HG02642 (cell line): ENCODE data around the gene PIP4K2C.
A peak's percentile ranks its signal among the peaks of the same experiment; 100 is the strongest.
"Not testable (repeated sequence)": the region's sequence is repeated elsewhere in the genome, so short reads cannot be mapped to it uniquely, and the experiment has no call there.

Experiments used
- ATAC-seq: cut with Tn5 transposase; IDR thresholded peaks from one replicate; pipeline ENCODE4 v1.9.1; 2021; ENCODE audit warnings: mild to moderate bottlenecking; ENCODE audit not compliant: unreplicated experiment, poor library complexity

Gene PIP4K2C

DNA sequence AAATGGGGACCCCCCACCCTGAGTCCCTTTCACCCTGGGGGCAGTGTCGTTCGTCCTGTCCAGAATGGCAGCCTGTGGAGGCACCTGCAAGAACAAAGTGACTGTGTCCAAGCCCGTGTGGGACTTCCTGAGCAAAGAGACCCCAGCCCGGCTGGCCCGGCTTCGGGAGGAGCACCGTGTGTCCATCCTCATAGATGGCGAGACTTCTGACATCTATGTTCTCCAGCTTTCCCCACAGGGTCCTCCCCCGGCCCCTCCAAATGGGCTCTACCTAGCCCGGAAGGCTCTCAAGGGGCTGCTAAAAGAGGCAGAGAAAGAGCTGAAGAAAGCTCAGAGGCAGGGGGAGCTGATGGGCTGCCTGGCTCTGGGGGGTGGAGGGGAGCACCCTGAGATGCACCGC is 15.8 kb downstream of the PIP4K2C start:
- no peak for ATAC-seq

DNA sequence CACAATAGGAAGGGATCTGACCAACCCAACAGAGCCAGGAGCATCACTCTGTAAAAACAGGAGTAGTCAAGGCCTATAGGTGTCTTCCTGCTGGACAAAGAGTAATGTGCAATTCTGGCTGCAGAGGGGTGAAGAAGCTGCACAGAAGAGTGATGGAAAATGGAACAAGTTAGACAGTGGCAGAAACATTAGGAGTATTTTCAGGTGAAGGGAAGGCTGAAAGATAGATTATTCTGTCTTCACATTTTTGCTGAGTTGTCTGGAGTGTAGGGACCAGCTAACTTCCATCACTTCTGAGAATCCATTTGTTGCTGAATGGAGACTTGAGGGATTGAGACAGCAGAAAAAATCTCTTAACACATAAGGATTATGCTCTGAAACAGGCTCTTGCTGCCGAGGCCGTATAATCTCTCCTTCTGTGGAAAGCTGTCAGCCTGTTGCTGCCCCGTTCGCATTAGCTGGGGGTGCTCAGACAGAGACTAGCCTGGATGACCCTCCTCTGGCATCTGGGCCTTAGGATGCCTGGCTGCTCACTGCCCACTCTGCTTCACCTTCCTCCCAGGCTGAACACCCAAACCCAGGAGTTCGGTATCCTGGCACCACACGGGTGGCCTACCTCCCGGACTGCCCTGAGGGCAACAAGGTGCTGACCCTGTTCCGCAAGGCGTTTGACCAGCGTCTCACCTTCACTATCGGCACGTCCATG is 17.1 kb downstream of the PIP4K2C start:
- ATAC-seq: no peak

DNA sequence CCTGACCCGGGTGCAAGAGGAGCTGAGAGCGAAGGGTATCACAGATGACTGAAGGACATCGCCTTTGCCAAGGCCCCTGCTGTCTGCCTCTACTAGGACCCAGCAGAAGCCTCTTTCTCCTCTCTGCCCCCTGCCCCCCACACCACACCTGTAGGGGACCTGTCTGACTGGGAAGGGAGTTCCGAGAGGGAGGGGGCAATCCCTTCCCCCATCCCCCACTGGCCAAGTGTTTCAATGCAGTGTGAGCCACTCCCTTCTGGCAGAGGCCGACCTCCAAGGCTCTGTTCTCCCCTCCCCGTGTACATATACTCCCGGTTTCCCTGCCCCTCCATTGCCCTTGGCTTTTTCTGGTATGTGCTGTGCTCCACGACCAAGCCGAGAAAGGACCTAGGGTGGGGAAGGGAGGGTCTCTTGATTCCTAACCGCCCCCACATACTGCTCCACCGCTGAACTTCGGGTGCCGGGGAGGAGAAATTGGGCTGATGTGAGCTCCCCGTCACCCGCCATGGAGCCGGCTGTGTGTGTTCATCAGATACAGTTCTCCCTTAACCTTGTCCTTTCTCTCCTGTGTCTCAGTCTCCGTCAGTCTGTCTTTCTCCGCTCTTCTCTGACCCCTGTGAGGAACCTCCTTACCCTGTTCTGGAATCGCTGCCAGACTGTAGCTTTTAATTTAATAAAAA is 18.2 kb downstream of the PIP4K2C start:
- ATAC-seq: no peak

DNA sequence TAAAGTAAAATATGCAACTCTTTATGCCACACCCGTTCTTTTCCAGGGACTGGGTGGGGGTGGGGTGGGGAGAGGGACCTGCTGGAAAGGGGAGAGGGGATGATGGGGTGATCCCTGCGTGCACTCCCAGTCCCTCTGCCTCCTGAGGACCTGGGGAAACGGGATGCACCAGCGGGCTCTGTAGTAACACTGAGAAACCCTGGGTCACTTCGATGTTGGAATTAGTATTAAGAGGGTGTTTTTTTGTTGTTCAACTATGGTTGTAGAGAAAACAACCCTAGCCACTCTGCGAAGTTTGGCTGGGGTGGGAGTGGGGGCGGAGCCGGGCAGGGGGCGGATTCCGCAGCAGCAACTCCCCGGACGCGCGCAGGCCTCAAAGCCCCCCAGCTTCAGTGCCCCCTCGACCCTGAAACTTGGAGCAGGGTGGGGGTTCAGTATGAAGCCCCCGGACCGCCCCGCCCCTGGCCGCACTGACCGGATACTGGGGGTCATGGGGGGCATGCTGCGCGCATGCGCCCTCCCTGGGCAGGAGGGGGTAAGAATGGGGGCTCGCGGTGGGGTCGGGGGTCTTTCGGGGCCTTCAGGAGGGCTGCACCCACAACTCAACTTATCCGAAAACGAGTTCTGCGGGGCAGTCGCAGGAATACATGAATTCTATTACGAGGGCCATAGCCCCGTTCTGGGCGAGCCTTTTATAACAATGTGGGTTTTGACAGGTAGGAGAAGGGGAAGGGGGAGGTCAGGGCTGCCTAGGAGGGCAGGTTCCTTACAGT is 19.0 kb downstream of the PIP4K2C start:
- no peak for ATAC-seq

DNA sequence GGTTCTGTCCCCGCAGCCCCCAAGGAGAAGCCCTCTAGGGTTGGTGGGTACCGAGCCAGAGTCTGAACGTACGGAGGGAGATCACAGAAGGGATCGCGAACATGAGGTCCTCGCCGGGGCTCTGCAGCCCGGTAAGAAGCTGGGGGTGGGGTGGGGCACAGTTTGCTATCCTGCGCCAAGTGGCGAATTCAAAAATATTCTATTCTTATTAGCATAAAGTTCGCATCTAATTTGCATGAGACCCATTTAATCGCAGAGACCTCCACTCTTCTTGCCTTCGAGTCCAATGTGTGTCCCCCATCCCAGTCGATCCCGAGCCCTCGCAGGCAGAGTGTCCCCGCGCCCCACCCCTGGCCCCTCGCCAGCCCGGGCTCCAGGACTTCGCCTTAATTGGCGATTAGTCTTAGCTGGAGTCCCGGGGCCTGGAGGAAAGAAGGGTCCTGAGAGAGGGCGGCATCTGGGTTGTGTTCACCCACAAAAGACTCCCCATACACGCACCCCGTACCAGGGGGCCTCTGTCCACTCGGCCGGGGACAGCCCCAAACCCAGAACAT is 19.6 kb downstream of the PIP4K2C start:
- no peak for ATAC-seq

DNA sequence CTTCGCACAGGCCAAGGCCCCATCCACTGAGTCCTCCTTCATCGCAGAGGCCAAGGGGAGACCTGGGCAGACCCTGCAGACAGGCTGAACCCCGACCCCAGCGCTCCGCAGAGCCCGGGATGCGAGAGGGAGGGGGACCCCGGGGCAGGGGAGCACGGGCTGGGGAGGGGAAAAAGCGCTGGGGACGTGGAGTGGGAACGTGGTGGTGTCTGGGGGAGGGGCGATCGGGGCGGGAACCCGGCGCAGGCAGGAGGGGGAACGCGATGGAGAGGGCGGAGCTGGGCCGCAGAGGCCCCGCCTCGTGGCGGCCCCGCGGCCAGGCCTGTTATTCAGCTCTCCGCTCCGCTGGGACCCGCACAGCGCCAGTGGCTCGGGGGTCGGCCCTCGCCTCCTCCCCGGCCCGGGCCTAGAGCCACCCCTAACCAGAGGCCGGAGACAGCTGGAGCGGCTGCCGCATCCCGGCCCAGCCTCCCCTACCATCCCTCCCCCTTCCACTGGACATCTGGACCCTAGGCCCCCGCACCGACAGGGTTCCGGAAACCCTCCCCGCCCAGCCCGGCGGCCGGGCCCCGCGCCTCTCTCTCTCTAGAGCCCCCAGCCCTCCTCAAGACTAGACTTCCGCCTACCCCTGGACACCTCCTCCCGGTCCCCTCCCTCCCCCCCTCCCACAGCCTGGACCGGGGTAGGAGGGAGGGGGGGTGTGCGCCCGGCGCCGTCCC is 20.3 kb downstream of the PIP4K2C start, which contains the start of gene ARHGEF25:
TSS of gene ARHGEF25 (plus strand) at position 328 of the 719 bp plus-strand sequence. CDS start 460 bp downstream, outside the sequence.
- peak; percentile 41 for ATAC-seq

DNA sequence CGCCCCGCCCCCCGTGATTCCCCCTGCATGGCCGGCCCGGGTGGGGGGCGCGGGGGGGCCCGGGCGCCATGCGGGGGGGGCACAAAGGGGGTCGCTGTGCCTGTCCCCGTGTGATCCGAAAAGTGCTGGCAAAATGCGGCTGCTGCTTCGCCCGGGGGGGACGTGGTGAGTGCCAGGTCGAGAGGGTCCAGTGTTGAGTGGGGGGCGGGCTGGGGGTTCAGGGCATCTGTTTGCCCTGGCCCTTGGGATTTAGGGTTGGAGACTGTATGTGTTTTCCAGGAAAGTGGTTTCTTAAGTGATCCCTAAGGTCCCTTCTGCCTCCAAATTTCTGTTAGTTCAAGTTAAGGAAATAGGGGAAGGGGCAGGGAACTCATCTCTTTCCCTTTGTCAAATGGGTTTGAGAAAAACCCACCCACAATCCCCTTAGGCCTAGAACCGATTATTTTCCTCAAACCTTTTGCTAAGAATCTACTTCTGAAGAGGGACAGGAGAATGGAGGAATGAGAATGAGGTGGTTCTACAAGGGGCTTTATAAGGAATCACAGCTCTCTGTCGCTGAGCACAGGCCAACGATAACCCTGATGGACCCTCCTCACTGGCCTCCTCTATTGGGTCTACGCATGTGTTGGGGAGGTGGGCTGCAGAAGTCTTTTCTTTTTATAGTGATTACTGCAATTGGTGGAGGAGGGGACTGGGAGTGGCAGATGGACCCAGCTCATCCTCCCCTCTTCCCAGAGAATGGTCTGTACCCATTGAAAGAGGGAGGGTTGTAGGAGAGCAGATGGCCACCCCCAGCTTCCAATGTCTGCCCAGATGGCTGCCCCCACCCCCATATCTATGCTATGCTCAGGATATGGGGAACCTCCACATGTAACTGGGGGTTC is 21.1 kb downstream of the PIP4K2C start:
- ATAC-seq: no peak

DNA sequence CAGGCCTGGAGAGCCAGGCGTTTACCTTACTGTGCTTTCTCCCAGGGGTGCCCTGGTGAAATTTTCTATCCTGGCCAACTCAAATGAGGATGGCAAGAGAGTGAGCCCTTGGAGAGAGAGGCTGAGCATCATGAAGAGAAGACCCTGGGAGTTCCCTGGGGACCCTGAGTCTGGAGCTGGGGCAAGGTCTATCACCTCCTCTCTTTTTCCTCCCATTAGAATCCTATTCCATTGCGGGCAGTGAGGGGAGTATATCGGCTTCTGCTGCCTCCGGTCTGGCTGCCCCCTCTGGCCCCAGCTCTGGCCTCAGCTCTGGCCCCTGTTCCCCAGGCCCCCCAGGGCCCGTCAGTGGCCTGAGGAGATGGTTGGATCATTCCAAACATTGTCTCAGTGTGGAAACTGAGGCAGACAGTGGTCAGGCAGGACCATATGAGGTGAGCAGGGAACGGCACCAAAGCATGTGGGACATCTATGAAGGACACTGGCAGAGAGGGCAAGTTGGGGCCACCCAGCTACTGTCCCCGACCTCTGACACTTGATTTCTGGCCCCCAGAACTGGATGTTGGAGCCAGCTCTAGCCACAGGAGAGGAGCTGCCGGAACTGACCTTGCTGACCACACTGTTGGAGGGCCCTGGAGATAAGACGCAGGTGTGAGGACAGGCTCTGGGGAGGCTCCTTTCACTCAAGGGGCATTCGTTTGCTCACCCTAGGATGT is 21.9 kb downstream of the PIP4K2C start:
- ATAC-seq: no peak

DNA sequence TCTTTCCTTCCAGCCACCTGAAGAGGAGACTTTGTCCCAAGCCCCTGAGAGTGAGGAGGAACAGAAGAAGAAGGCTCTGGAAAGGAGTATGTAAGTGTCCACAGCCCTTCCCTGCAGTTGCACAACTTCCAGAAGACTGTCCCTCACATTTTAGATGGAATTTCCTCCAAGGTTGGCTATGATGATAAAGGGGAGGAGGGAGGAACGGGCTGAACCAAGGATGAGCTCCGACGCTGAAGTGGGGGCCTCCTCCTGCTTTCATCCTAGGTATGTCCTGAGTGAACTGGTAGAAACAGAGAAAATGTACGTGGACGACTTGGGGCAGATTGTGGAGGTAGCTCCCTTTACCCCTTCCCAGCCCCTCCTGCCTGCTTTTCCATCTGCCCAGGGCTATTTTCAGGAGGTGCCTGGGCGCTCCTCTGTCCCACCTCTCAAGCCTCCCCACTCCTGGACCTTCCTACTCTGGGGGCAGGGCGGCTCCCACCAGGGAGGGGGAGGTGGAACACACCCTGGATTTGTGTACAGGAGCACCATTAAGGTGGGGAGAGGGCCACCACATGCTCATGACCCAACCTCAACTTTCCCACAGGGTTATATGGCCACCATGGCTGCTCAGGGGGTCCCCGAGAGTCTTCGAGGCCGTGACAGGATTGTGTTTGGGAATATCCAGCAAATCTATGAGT is 22.6 kb downstream of the PIP4K2C start:
- ATAC-seq: no peak

DNA sequence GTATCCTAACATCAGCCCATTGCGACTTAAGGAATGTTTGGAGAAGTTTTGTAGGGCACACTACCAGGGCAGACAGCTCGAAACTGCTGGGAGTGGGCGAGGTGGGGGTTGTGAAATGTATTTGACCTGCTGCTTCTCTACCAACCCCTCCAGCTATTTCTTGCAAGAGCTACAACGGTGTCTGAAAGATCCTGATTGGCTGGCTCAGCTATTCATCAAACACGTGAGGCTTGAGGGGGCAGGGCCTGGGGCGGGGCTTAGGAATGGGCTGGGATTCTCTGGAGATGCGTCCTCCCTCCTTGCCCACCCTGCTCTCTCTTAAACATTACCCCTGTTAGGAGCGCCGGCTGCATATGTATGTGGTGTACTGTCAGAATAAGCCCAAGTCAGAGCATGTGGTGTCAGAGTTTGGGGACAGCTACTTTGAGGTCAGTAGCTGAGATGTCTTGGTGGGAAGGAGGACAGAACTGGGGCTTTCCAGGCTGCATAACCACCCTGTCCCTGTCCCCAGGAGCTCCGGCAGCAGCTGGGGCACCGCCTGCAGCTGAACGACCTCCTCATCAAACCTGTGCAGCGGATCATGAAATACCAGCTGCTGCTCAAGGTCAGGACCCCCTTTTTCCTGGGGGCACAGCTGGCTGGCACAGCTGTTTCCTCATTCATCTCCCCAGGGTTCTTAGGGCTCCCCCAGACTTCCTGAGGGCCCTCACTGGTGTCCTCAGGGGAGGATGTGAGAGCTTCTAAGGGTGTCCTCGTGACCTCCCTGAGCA is 23.4 kb downstream of the PIP4K2C start:
- ATAC-seq: peak; percentile 56

DNA sequence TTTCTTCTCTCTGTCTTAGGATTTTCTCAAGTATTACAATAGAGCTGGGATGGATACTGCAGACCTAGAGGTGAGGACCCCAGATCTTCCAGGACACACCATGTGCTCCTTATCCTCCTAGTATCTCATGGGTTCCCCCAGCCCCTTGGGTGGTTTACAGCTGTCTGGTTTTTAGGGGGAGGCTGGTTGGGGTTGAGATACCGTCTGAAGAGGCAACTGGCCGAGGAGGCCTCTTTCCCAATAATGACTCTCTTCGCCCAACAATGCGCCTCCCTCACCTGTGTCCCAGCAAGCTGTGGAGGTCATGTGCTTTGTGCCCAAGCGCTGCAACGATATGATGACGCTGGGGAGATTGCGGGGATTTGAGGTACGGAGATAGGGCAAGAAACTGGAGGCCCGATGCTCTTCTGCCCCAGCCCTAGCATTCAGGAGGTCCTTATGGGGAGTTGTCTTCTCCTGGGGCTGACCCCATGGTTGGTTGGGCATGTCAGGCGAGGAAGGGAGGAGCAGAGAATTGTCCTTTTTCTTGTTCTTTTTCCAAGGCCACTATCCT is 24.0 kb downstream of the PIP4K2C start:
- no peak for ATAC-seq

DNA sequence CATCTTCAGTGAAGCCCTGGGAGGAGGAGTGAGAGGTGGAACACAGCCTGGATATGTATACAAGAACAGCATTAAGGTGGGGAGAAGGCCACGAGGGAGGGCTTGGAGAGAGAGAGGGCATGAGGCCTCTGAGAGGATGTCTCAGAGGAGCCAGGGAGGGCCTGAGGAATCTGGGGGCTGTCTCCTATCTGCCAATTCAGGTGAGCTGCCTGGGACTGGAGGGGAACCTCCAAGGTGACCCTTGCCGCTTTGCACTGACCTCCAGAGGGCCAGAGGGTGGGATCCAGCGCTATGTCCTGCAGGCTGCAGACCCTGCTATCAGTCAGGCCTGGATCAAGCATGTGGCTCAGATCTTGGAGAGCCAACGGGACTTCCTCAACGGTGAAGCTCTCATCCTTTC is 24.6 kb downstream of the PIP4K2C start:
- no peak for ATAC-seq

DNA sequence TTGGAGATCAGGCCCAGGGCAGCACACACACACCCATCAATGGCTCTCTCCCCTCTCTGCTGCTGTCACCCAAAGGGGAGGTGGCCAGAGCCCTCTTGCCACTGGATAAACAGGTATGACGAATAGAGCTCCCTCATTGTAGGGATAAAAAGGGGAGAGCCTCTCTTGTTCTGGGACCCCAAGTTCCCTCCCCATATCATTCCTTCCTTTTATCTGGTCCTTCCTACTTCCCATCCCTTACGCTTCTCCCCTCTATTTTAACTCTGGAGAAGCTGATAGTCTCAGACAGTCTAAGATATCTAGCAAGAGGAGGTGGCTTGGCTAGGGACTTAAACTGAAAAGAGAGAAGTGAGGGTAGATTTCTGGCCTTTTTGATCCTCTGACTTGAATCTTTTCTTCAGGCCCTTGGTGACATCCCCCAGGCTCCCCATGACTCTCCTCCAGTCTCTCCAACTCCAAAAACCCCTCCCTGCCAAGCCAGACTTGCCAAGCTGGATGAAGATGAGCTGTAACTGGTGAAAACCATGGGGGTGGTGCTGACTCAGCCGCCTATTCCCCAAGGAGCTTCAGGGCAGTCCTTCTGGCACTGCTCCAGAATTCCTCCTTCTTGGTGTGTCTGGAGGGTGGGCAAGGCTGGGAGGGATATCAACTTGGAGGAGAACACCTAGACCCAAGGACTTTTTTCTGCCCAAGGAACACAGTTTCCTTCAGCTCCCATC is 25.6 kb downstream of the PIP4K2C start:
- ATAC-seq: no peak

DNA sequence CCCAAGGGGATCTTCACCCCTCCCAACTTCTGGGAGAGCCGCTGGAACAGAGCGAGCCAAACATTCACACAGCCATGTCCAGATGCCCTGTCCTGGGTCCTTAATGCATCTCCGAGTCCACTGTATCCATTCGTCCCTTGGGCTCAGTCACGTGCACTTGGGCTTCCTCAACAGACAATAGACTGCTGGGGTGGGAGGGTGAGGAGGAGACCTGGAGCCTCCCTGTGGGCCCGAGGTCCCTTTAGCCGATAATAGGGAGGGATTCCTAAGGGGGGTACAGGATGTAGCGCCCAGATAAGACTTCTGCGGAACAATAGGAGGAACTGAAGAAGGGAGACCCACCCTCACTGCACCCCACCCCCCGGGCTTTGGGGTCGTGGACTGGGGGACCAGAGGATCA is 26.9 kb downstream of the PIP4K2C start:
- ATAC-seq: no peak

DNA sequence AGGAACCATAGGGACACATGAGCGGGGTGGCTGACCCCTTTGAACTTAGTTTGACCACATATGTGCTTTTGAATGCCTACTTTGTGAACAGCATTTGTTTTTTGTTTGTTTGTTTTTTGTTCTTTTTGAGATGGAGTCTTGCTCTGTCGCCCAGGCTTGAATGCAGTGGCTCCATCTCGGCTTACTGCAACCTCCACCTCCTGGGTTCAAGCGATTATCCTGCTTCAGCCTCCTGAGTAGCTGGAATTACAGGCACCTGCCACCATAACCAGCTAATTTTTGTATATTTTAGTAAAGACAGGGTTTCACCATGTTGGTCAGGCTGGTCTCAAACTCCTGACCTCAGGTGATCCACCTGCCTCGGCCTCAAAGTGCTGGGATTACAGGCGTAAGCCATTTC is 27.4 kb downstream of the PIP4K2C start:
- not testable (repeated sequence) for ATAC-seq

DNA sequence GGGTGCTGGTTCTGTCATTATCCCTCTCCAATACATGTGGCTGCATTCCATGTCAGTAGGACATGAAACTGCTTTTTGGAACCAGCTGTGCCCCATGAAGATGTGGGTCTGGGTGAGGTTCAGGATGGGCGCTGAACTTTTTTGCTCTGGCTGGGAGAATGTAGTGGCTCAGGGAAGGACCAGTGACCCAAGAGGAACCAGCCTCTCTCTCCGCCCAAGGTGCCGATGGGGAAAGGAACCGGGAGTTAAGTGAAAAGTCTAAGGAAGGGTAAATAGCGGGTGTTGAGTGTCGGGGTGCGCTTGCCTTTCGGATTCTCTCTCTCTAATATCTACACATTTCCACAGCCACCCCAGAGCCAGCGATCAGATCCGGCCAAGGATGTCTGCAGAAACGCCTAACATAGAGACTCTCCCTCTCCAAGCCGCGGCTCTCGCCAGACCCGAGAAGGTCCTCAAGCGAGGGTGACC is 28.0 kb downstream of the PIP4K2C start:
- no peak for ATAC-seq
